Measurements from ENCODE around the gene BTNL2.
A peak's percentile ranks its signal among the peaks of the same experiment; 100 is the strongest.

Gene BTNL2

GRCh38 chr6:32386040-32386439 lies 20.9 kb downstream of the BTNL2 start:
- DNase-seq (ENCODE audit: low read depth) = no peak
- no peak overlapping the region for H3K4me3 ChIP-seq (ENCODE audit: low read length)
- TF ChIP-seq CTCF (conservative IDR thresholded peaks at IDR 0.05; ENCODE audit: low read length) = no peak

- H3K4me3 ChIP-seq (ENCODE audit: low read length) = no peak overlapping the region
- no peak for DNase-seq (ENCODE audit: low read depth)
- TF ChIP-seq CTCF (conservative IDR thresholded peaks at IDR 0.05; ENCODE audit: low read length) = no peak
Observed at GRCh38 chr6:32382757-32383420, 24.1 kb downstream of the BTNL2 start.

GRCh38 chr6:32379545-32379944 lies 27.4 kb downstream of the BTNL2 start:
- no peak for TF ChIP-seq CTCF (conservative IDR thresholded peaks at IDR 0.05; ENCODE audit: low read length)
- no peak for DNase-seq (ENCODE audit: low read depth)
- no peak overlapping the region for H3K4me3 ChIP-seq (ENCODE audit: low read length)

GRCh38 chr6:32375739-32376529 lies 31.0 kb downstream of the BTNL2 start:
- no peak for TF ChIP-seq CTCF (conservative IDR thresholded peaks at IDR 0.05; ENCODE audit: low read length)
- no peak for DNase-seq (ENCODE audit: low read depth)
- H3K4me3 ChIP-seq (ENCODE audit: low read length) = no peak overlapping the region

GRCh38 chr6:32371803-32372202 lies 35.2 kb downstream of the BTNL2 start, which contains the start of gene TSBP1:
TSBP1 (minus strand) TSS chr6:32371903; CDS start chr6:32371706, 197 bp downstream.
- DNase-seq (ENCODE audit: low read depth) = no peak
- no peak within 1 kb of the TSS for H3K4me3 ChIP-seq (ENCODE audit: low read length)
- no peak for TF ChIP-seq CTCF (conservative IDR thresholded peaks at IDR 0.05; ENCODE audit: low read length)

- peak; percentile 2 for DNase-seq (ENCODE audit: low read depth)
- no peak overlapping the region for H3K4me3 ChIP-seq (ENCODE audit: low read length)
- TF ChIP-seq CTCF (conservative IDR thresholded peaks at IDR 0.05; ENCODE audit: low read length) = no peak
Observed at GRCh38 chr6:32371229-32371628, 35.8 kb downstream of the BTNL2 start.

GRCh38 chr6:32370505-32370904 lies 36.5 kb downstream of the BTNL2 start:
- no peak for TF ChIP-seq CTCF (conservative IDR thresholded peaks at IDR 0.05; ENCODE audit: low read length)
- DNase-seq (ENCODE audit: low read depth) = peak; percentile 8

More at GRCh38 chr6:32370505-32370904, 36.5 kb downstream of the BTNL2 start:
- H3K4me3 ChIP-seq (ENCODE audit: low read length) = no peak overlapping the region
